T-helper 1 cell treated with Interleukin-12 subunit alpha and Interleukin-12 subunit beta and Interleukin-4 antibody, amounts not matched to agents 30 μg/mL and 1 μg/mL, for 36 hours (primary cell): ENCODE data around the gene ZFP62.

ENCODE experiments used
- H3K27ac Mint-ChIP-seq: one replicate; pipeline ENCODE4 v1.8.0; 2021; ENCODE audit warnings: mild to moderate bottlenecking, mixed read lengths
- H3K27me3 Mint-ChIP-seq: one replicate; pipeline ENCODE4 v1.8.0; 2021; ENCODE audit warnings: low read depth, mixed read lengths
- H3K36me3 Mint-ChIP-seq: one replicate; pipeline ENCODE4 v1.8.0; 2021; ENCODE audit warnings: low read depth, mixed read lengths
- H3K4me1 Mint-ChIP-seq: one replicate; pipeline ENCODE4 v1.8.0; 2021; ENCODE audit warnings: low read depth, mixed read lengths
- H3K4me3 Mint-ChIP-seq: one replicate; pipeline ENCODE4 v1.8.0; 2021; ENCODE audit warnings: mild to moderate bottlenecking, moderate library complexity, mixed read lengths
- H3K9me3 Mint-ChIP-seq: one replicate; pipeline ENCODE4 v1.8.0; 2021; ENCODE audit warnings: mixed read lengths

ZFP62 gene

DNA sequence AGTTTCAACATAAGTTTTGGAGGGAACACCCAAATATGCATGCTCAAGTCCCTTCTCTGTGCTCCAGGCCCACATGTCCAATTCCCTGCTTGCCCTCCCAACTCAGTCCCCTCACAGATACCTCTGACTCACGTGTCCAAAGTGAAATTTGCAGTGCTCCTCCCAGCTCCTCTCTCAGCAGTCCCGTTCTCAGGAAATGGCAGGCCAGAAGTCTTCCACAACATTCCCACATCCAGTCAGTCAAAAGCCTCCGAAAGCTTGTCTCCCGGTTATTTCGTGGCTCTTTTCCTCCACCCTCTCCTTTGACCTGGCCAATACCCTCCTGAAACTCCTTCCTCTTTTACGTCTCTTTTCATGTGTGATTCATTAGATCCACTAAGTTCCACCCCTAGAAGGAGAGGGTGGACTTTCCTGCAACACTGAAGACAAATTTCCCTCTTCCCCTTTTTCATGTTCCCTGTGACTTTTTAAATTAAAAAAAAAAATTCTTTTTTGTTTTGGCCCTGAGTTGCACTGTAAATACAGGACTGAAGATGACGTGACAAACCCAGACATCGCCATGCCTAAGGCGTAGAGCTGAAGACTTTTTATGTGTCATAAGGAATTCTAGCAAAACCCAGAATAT lies 45.7 kb downstream of the ZFP62 start:
- H3K27ac Mint-ChIP-seq, result peak overlapping the region; percentile 14
- H3K4me1 Mint-ChIP-seq, result peaks cover 38% of the 10 kb centered on the region
- H3K4me3 Mint-ChIP-seq, result no peak overlapping the region
- H3K27me3 Mint-ChIP-seq, result peaks cover 14% of the 10 kb centered on the region
- no peaks in the 10 kb centered on the region for H3K36me3 Mint-ChIP-seq
- H3K9me3 Mint-ChIP-seq, result no peaks in the 10 kb centered on the region

DNA sequence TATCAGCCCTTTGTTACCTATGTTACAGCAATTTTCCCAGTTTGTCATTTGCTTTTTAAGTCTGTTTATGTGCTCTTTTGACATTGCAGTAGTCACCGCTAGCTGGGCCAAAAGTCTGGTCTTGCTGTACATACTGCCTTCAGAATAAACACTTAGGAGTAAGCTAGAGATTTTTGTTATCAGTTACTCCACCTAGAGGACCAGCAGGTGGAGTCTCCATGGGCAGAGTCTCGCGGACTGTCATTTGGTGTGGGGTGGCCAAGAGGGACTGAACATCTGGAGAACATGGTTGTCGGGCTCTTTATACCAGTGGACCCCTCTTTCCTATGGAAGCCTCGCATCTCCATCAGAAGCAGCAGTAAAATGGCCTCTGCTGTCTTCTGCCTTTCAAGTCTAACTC lies 47.7 kb downstream of the ZFP62 start:
- Mint-ChIP-seq H3K27me3 (peaks cover 12% of the 10 kb centered on the region), H3K27ac (no peak overlapping the region), H3K36me3 (peaks cover 3% of the 10 kb centered on the region), H3K9me3 (no peaks in the 10 kb centered on the region), H3K4me3 (no peak overlapping the region), H3K4me1 (peaks cover 50% of the 10 kb centered on the region)

DNA sequence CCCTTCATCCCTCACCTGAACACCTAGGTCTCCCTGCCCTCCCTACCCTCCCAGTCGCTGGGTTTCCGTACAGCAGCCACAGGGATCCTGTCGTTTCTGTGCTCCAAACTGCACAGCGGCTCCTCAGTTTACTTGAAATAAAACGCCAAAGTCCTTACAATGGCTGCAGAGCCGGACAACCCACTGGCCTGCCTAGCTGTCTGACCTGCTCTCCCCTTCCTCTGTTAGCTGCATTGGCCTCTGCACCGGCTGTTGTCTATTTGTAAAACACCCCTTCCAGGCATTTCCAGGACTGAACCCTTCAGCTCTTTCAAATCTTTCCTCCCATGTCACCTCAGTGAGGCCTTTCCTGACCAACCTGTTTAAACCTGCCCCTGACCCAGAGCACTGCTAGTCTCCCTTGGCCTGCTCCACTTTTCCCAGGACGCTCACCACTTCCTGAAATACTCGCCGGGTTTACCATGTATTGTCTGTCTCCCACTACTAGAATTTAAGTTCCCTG lies 49.4 kb downstream of the ZFP62 start:
- Mint-ChIP-seq H3K4me1 (peaks cover 63% of the 10 kb centered on the region), H3K9me3 (no peaks in the 10 kb centered on the region), H3K27me3 (peaks cover 6% of the 10 kb centered on the region), H3K4me3 (peak overlapping the region; percentile 86), H3K36me3 (peaks cover 17% of the 10 kb centered on the region), H3K27ac (peak overlapping the region; percentile 92)

DNA sequence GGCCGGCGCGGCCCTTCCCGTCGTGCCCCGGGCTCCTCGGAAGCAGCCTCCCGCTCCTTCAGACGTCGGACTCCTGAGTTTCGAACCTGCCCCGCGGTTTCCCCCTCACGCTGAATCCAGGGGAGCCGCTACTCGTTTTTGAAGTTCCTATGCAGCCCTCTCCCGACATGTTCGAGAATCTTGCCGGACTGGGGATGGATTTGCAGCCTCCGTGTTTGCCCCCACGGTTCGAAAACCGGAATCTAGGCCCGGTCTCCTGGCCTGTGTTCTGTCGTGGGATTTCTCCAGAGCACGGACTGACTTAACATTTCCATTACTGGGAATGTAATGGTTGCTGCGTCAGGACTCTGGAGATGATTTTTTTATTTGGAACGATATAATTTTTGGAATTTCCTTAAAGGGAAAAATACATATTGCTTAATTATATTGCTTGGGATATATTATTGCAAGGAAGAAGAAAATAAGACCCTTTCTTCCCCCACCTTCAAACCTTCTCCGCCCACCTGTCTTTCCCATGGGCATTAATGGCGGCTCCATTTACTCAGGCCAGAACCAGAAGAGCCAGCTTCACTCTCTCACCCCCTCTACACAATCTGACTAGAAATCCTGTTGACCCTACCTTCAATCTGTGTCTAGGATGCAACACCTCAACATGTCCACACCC lies 50.0 kb downstream of the ZFP62 start:
- Mint-ChIP-seq H3K36me3 (peaks cover 22% of the 10 kb centered on the region), H3K9me3 (no peaks in the 10 kb centered on the region), H3K4me1 (peaks cover 65% of the 10 kb centered on the region), H3K27ac (peak overlapping the region; percentile 92), H3K27me3 (peaks cover 5% of the 10 kb centered on the region), H3K4me3 (peak overlapping the region; percentile 86)

DNA sequence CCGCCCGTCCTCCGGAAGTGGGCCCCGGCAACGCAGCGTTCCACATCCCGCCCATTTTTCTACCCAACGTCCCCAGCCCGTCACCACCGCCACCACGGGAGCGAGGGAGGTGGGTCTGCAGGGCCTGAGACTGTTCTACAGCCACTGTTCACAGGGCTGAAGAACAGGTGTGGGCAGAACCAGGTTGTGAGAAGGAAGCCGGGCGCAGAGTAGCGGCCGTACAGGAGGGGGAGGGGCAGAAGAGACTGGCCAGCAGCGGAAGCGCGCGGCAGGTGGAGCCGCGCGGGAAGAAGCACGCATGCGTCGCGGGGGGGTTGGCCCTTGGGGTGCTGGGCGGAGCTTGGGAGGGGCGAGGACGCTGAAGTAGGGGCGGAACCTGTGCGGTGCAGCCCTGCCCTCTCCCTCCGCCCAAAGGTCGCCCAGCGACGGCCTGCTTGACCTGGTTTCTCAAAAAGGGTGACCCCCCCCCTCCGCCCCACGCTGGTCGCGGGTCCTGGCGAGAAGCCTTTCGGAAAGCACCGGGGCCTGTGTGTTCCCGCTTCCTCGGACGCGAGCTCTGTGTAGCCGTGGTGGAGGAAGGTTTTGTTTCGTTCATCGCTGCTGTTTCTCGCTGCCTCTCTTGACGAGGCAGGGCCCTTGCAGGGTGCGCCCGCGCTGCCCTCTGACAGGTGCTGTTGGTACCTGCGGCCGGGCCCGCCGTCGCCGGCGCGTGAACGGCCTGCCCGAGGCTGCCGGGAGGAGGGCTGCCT lies 50.7 kb downstream of the ZFP62 start:
- Mint-ChIP-seq H3K4me3 (peak overlapping the region; percentile 86), H3K27me3 (peaks cover 4% of the 10 kb centered on the region), H3K36me3 (peaks cover 24% of the 10 kb centered on the region), H3K4me1 (peaks cover 70% of the 10 kb centered on the region), H3K27ac (peak overlapping the region; percentile 100), H3K9me3 (no peaks in the 10 kb centered on the region)

DNA sequence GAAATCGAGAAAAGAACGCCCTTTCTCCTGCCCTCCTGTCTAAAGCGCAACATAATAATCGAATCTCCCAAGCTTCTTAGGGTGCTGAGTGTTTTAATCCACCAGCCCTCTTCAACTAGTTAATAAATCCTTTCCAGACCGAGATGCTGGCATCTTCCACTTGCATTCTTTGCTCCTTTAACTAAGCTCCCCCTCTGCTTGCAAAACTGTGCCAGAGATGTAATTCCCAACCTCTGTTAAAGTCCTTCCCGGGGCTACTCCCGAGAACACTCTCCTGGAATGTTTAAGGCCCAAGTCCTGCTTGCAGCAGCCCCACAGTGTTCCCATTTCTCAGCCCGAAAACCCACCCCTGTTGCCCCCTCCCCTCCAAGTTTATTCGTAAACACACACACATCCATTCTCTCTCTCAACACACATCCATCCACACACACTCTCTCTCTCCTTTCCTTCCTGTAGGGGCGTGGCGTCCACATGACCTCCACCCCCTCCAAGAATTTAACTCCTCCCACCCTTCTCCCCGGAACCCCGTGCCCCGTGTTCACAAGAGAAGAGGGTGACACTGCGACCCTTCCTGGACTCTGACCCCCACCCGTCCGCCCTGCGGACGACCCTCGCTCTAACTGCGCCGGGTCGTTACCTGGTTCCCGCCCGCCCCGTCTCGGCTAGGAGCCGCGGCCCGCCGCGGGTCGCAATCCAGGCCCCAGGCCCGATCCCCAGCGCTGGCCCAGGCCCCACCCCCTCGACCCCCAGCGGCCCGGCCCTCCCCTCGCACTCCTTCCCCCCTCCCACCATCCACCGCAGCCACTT lies 51.5 kb downstream of the ZFP62 start:
- Mint-ChIP-seq H3K4me1 (peaks cover 73% of the 10 kb centered on the region), H3K27me3 (no peaks in the 10 kb centered on the region), H3K9me3 (no peaks in the 10 kb centered on the region), H3K27ac (peak overlapping the region; percentile 100), H3K36me3 (peaks cover 24% of the 10 kb centered on the region), H3K4me3 (peak overlapping the region; percentile 86)

DNA sequence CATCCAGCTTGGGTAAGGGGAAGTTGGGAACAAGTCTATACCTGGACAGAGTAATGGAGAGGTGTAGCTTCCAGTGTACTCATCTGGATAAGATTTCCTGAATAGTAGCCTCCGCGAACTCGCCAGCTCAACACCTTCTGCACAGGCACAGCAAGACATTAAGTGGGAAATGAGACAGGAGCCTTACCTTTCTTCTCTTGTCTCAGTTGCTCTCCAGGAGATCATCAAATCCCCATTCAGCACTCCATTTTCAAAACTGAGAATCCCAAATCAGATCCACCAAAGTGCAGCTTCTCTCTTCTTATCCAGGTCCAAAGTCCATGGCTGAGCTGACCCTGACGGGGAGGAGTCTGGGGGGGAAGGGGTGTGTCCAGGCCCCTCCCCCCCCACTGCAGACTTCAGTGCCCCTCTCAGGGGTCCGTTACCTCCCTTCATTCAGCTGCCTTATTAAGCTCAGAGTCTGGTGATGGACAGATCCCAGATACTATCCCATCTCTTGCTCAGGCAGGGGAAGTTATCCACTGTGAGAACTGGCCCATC lies 52.5 kb downstream of the ZFP62 start:
- H3K36me3 Mint-ChIP-seq, result peaks cover 24% of the 10 kb centered on the region
- H3K4me3 Mint-ChIP-seq, result peak overlapping the region; percentile 86
- H3K4me1 Mint-ChIP-seq, result peaks cover 68% of the 10 kb centered on the region
- no peaks in the 10 kb centered on the region for H3K9me3 Mint-ChIP-seq
- H3K27ac Mint-ChIP-seq, result peak overlapping the region; percentile 88
- H3K27me3 Mint-ChIP-seq, result no peaks in the 10 kb centered on the region

DNA sequence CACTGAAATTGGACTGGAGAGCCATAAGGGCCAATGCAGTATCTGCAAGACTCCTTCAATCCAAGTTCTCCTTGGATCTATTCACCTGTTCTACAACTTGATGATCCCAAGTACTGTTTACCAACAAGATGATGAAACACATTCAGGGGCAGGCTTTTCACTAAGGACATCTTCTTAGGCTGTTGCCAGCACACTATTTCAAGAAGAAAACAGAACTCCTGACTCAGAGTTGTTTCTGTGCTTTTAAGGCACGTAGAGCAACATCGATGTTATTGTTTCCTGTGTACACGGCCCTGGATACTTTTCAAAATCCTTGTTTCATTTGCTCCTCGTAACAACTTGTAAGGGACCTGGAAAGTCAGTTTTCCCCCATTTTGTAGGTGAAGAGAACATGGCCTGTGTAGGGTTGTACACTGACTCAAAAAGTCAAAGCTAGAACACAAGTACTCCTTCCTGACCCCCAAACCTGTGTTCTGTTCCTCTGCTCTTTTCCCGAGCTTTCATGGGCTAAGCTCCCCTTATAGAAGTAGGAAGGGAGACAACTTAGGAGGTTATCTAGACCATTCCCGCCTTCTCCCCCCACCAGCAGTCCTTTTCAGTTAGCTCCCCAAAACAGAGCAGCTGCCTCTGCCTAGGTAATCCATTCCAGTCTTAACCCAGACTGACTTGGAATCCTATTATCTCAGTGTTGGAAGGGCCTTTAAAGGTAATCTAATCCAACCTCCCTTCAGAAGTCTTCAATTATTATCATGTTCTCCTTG lies 53.2 kb downstream of the ZFP62 start:
- Mint-ChIP-seq H3K4me3 (peak overlapping the region; percentile 86), H3K9me3 (no peaks in the 10 kb centered on the region), H3K27me3 (no peaks in the 10 kb centered on the region), H3K4me1 (peaks cover 63% of the 10 kb centered on the region), H3K36me3 (peaks cover 25% of the 10 kb centered on the region), H3K27ac (peak overlapping the region; percentile 88)

DNA sequence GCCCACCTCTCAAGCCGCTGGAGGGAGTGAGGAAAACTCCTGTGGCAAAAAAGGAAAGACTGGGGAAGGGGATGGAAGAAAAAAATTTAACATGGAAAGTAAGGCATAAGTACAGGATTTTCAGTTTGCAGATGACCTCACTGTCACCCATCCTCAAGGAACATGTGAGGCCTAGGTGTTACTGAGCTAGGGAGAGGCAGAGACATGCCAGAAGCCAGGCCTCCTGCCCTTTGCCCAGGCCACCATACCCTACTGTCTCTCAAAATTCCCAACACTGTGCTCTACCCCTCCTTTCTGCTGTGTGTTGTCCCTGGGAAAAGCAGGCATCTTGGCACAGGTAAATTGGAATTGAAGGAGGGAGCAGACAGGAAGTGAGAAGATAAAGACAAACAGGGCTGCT lies 54.0 kb downstream of the ZFP62 start:
- Mint-ChIP-seq H3K27me3 (no peaks in the 10 kb centered on the region), H3K27ac (peak overlapping the region; percentile 88), H3K4me1 (peaks cover 60% of the 10 kb centered on the region), H3K36me3 (peaks cover 25% of the 10 kb centered on the region), H3K9me3 (no peaks in the 10 kb centered on the region), H3K4me3 (peak overlapping the region; percentile 86)

DNA sequence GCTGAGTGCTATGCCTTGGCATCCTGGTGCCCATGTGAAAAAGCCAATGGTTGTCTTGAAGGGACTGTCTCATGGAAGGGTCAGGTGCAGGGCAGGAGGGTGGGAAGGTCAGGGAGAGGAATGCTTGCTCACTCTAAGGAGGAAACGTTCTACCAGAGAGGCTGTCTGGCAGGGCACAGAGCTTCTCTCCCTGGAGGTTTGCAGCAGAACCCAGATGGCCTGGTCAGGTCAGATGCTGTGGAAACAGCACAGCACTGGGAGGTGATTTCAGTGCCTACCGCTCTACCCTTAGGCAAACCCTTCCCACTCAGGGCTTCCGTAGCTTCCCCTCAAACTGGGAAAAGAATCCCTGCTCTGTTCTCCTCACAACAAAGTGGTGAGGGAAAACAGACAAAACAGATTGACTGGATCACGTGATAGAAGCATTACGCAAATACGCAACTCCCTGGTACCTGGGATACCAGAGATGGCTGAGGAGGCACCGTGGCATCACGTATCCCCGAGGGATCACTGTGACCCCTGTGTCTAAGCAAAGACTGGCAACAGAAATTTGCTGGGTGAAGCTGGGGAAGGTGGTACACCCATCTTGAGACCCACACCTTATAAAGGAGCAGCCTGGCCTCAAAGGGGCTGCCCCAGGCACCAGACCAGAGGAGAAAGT lies 54.6 kb downstream of the ZFP62 start:
- H3K36me3 Mint-ChIP-seq, result peaks cover 30% of the 10 kb centered on the region
- H3K27ac Mint-ChIP-seq, result peak overlapping the region; percentile 88
- H3K4me3 Mint-ChIP-seq, result peak overlapping the region; percentile 86
- no peaks in the 10 kb centered on the region for H3K27me3 Mint-ChIP-seq
- peaks cover 60% of the 10 kb centered on the region for H3K4me1 Mint-ChIP-seq
- no peaks in the 10 kb centered on the region for H3K9me3 Mint-ChIP-seq

DNA sequence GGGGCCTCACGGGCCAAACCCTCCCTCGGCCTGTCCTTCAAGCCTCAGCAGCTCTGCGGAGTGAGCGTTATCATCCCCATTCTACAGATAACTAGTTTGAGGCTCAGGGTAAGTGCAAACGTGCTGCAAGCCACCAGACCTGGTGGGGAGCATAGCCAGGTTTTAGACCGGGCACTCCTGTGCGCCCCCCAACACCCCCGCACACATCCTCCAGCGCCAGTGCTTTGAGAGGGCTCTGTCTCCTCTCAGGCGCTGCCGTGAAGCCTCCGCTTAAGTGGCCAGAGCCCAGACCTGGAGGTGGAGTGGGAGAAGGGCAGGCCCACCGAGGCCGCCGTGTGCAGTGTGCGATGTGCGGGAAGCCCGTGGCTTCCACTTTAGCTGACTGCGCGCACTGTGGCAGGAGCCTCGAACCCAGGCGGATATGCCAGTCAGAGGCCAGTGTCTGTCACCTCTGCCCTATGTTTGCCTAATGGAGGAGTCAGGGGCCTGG lies 56.9 kb downstream of the ZFP62 start:
- H3K36me3 Mint-ChIP-seq, result peaks cover 40% of the 10 kb centered on the region
- H3K9me3 Mint-ChIP-seq, result no peaks in the 10 kb centered on the region
- no peaks in the 10 kb centered on the region for H3K27me3 Mint-ChIP-seq
- peak overlapping the region; percentile 74 for H3K4me3 Mint-ChIP-seq
- H3K4me1 Mint-ChIP-seq, result peaks cover 72% of the 10 kb centered on the region
- H3K27ac Mint-ChIP-seq, result peak overlapping the region; percentile 88

DNA sequence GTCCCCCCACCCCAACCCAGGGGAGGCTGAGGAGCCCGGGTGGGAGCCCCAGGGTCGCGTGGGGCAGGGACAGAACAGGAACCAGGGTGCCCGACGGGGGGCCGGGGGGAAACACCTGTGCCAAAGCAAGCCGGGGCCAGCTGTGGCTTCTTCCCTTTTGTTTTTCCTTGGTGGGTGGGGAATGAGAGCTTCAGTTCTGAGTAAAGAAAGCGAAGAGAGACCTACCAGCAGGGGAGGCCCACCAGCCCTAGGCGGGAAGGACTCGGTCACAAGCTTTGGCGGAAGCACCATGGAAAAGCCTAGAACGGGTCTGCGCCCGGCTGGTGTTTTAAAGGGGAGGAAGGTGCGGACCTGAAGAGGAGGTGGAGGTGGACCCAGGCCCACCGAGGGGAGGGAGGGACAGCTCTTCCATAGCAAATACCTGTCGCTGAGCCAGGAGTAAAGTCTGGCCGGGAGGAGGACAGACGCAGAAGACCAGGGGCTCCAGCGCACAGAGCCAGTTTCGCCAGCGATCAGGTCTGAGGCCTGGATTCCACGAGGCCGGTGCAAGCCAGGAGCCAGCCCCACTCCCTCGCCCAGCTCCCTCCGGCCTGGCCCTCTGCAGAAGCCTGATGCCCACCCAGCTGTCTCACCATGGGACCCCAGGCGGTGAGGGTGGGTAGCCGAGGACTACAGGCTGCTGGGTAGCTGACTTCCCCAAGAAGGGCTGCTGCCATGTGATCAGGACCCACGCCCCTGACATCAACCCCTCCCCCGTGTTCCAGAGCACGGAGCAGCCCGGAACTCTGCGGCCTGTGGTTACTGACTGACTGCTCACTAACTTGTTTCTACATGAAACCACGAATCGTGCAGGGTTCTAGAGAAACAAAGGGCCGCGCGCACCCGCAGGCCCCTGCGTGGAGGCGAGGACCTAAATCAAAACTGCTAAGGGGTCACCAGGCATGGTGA lies 57.6 kb downstream of the ZFP62 start:
- peaks cover 43% of the 10 kb centered on the region for H3K36me3 Mint-ChIP-seq
- H3K4me1 Mint-ChIP-seq, result peaks cover 73% of the 10 kb centered on the region
- H3K4me3 Mint-ChIP-seq, result peak overlapping the region; percentile 74
- peak overlapping the region; percentile 88 for H3K27ac Mint-ChIP-seq
- H3K27me3 Mint-ChIP-seq, result no peaks in the 10 kb centered on the region
- no peaks in the 10 kb centered on the region for H3K9me3 Mint-ChIP-seq
